Uterus (tissue), 2 donors: ENCODE measurements around the gene ADCY6.

Experiments
- CTCF ChIP-seq, 4 experiments: fragments of 200-600 bp in 2 of 4; fragments of 450-650 bp in 2 of 4; sonication (generic) in 2 of 4; IDR thresholded peaks; one replicate each; pipeline ENCODE4 v1.5.1; 2016 to 2019; ENCODE audit warnings: antibody characterized with exemption in 4 of 4, mild to moderate bottlenecking in 2 of 4, moderate library complexity in 1 of 4
- POLR2A ChIP-seq, 2 donors: fragments of 450-650 bp; IDR thresholded peaks; one replicate each; pipeline ENCODE4 v1.6.1; 2016; ENCODE audit warnings: antibody characterized with exemption in 2 of 2, mild to moderate bottlenecking in 1 of 2, moderate library complexity in 1 of 2

GRCh38 chr12:48815126-48816110 is 26.5 kb upstream of the ADCY6 start:
- TF ChIP-seq POLR2A (IDR thresholded peaks at IDR 0.05) (peak; percentile 44 to 70), CTCF (IDR thresholded peaks at IDR 0.05) (no peak)
